Kidney epithelial cell (primary cell): ENCODE data around the gene ZNF544. TPM values are rescaled to one million over a fixed set of nuclear protein-coding genes. Genes with fewer than 3 reads are reported as not detected.

Source experiments
- DNase-seq: peaks from one replicate; pipeline ENCODE4 v3.0.0-alpha.2; 2010; ENCODE audit warnings: low read depth
- H3K27me3 ChIP-seq: 2 replicates; pipeline ENCODE4 v1.6.0; 2011; ENCODE audit warnings: low read length; ENCODE audit not compliant: control insufficient read depth, insufficient read depth
- H3K36me3 ChIP-seq: 2 replicates; pipeline ENCODE4 v1.5.1; 2011; ENCODE audit warnings: low read length; ENCODE audit not compliant: control insufficient read depth, insufficient read depth
- H3K4me3 ChIP-seq: 2 replicates; pipeline ENCODE4 v1.5.1; 2011; ENCODE audit warnings: low read depth, mild to moderate bottlenecking, control low read depth, low read length
- total RNA-seq: library from RNA; depleted of rRNA; stranded (reverse); fragments of >200 nt; gene quantifications from 2 replicates; pipeline ENCODE4 v1.2.3, GENCODE V29; 2015
- TF ChIP-seq, protein P1 (sequence below): IDR thresholded peaks from 2 replicates; pipeline ENCODE4 v1.5.1; 2011; ENCODE audit warnings: mild to moderate bottlenecking, moderate library complexity, low read length, control low read depth, inconsistent platforms; ENCODE audit not compliant: insufficient read depth, poor library complexity, severe bottlenecking

Gene ZNF544
- total RNA-seq, 1 donor from 2014 or later: 40.6 TPM

DNA sequence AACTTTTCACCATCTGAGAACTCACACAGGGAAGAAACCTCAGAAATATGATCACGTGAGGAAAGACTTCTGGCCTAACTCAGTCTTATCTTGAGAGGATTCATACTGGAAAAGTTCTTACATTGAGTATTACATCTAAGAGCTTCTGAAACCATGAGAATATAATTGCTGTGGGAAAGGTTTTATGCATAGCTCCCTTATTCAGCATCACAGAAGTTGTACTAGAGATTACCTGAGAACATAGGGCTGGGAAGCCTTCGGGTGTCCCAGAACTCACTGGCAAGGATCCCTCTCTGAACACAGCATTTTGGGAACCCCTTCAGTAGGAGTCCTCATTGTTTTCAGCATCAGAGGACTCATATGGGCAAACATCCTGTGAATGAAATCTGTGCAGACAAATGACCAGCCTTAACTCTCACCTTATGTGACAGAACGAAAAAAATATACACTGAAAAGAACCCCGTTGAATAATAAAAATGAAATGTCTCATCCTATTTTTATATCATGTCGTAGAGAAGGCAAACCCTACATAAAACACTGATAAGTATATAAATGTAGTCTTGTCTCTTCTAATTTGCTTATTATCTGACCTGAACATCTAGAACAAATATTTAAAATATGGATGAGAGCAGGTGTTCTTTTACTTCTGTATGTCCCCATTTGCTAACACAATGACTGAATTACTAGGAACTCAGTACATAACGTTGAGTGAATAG lies 31.7 kb upstream of the ZNF544 start:
- TF ChIP-seq, protein P1, sequence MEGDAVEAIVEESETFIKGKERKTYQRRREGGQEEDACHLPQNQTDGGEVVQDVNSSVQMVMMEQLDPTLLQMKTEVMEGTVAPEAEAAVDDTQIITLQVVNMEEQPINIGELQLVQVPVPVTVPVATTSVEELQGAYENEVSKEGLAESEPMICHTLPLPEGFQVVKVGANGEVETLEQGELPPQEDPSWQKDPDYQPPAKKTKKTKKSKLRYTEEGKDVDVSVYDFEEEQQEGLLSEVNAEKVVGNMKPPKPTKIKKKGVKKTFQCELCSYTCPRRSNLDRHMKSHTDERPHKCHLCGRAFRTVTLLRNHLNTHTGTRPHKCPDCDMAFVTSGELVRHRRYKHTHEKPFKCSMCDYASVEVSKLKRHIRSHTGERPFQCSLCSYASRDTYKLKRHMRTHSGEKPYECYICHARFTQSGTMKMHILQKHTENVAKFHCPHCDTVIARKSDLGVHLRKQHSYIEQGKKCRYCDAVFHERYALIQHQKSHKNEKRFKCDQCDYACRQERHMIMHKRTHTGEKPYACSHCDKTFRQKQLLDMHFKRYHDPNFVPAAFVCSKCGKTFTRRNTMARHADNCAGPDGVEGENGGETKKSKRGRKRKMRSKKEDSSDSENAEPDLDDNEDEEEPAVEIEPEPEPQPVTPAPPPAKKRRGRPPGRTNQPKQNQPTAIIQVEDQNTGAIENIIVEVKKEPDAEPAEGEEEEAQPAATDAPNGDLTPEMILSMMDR: no peak
- no peak overlapping the region for H3K4me3 ChIP-seq

GRCh38 chr19:58203814-58204475 lies 24.8 kb upstream of the ZNF544 start:
- Histone ChIP-seq H3K27me3 (no peaks in the 10 kb centered on the region), H3K36me3 (peaks cover 8% of the 10 kb centered on the region), H3K4me3 (no peak overlapping the region)
- no peak for DNase-seq
- TF ChIP-seq, protein P1: no peak

More for the DNA sequence above, 31.7 kb upstream of the ZNF544 start:
- Histone ChIP-seq H3K36me3 (no peaks in the 10 kb centered on the region), H3K27me3 (no peaks in the 10 kb centered on the region)
- DNase-seq: no peak

DNA sequence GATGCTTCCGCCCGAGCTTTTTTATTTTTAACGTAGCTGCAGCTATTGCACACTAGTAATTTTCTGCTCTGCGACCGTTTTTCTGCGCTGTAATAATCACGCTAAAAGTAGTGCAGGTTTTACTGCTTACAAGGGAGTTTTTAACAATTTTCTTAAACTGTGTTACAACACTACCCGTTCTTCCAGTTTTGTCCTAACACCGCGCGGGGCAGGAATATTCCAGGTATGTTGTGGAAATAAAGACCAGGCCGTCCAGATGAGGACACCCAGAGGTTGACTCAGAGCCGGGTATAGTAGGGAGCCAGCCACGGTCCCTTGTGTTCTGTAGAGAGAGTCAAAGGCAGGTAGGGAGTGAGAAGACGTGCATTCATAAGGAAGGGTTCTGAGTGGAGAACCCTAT lies 24.1 kb upstream of the ZNF544 start:
- H3K36me3 ChIP-seq: peaks cover 8% of the 10 kb centered on the region
- TF ChIP-seq, protein P1: no peak
- H3K4me3 ChIP-seq: no peak overlapping the region
- DNase-seq: no peak
- H3K27me3 ChIP-seq: no peaks in the 10 kb centered on the region

DNA sequence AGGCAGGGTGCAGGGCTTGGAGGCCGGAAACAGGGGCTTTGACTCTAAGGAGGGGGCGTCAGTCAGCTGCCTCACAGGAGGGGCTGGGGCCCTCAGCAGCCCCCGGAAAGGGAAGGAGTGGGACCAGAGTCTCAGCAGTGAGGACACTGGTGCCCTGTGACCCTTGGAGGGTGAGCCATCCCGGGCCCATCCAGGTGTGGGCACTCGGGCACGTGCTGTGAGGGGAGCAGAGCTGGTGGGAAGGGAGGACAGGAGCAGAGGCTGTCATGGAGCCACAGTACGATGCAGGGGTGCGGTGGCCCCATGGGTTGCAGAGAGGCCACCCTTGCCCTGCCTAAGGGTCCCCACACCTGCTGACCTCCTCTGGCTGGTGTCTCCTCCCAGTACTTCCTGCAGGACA lies 19.1 kb upstream of the ZNF544 start:
- no peak for DNase-seq
- no peak overlapping the region for H3K4me3 ChIP-seq
- no peaks in the 10 kb centered on the region for H3K27me3 ChIP-seq
- peaks cover 12% of the 10 kb centered on the region for H3K36me3 ChIP-seq
- TF ChIP-seq, protein P1: no peak

DNA sequence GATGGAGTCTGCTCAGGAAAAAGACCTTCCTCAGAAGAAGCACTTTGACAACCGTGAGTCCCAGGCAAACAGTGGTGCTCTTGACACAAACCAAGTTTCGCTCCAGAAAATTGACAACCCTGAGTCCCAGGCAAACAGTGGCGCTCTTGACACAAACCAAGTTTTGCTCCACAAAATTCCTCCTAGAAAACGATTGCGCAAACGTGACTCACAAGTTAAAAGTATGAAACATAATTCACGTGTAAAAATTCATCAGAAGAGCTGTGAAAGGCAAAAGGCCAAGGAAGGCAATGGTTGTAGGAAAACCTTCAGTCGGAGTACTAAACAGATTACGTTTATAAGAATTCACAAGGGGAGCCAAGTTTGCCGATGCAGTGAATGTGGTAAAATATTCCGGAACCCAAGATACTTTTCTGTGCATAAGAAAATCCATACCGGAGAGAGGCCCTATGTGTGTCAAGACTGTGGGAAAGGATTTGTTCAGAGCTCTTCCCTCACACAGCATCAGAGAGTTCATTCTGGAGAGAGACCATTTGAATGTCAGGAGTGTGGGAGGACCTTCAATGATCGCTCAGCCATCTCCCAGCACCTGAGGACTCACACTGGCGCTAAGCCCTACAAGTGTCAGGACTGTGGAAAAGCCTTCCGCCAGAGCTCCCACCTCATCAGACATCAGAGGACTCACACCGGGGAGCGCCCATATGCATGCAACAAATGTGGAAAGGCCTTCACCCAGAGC lies 16.2 kb upstream of the ZNF544 start:
- DNase-seq: no peak
- TF ChIP-seq, protein P1: no peak
- Histone ChIP-seq H3K4me3 (no peak overlapping the region), H3K36me3 (peaks cover 9% of the 10 kb centered on the region), H3K27me3 (no peaks in the 10 kb centered on the region)
